ENCODE results near the gene XRN1.
"Not testable (repeated sequence)": the region's sequence is repeated elsewhere in the genome, so short reads cannot be mapped to it uniquely, and the experiment has no call there.

XRN1 gene

DNA sequence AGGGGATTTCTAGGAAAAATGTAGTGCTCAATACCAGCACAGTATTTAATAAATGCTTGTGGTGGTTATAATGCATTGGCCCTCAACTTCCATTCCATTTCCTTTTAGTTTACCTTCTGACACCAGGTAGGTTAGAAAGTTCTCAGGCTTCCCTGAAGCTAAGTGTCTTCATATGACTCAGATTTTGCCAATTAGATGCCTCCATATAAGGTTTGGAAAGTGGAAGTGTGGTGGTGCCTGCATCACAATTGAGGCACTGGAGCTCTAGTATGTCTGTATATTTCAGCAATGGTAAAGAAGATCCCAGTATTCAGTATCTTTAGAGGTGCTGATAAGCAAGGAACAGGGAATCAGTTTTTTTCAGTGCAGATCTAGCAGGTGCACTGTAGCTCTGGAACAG lies 18.3 kb downstream of the XRN1 start:
- TF ChIP-seq, protein P1, sequence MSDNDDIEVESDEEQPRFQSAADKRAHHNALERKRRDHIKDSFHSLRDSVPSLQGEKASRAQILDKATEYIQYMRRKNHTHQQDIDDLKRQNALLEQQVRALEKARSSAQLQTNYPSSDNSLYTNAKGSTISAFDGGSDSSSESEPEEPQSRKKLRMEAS (IDR thresholded peaks at IDR 0.05; ENCODE audit: low read depth, low read length), result no peak
- no peak for TF ChIP-seq POLR2A (IDR thresholded peaks at IDR 0.05; ENCODE audit: extremely low read depth, insufficient read length)
- no peak for TF ChIP-seq MYC (IDR thresholded peaks at IDR 0.05; ENCODE audit: low read depth, low read length)
- TF ChIP-seq, protein P2, sequence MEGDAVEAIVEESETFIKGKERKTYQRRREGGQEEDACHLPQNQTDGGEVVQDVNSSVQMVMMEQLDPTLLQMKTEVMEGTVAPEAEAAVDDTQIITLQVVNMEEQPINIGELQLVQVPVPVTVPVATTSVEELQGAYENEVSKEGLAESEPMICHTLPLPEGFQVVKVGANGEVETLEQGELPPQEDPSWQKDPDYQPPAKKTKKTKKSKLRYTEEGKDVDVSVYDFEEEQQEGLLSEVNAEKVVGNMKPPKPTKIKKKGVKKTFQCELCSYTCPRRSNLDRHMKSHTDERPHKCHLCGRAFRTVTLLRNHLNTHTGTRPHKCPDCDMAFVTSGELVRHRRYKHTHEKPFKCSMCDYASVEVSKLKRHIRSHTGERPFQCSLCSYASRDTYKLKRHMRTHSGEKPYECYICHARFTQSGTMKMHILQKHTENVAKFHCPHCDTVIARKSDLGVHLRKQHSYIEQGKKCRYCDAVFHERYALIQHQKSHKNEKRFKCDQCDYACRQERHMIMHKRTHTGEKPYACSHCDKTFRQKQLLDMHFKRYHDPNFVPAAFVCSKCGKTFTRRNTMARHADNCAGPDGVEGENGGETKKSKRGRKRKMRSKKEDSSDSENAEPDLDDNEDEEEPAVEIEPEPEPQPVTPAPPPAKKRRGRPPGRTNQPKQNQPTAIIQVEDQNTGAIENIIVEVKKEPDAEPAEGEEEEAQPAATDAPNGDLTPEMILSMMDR (IDR thresholded peaks at IDR 0.05; ENCODE audit: low read depth, low read length), result no peak
- no peak for DNase-seq (ENCODE audit: low read depth)
- H3K4me3 ChIP-seq (ENCODE audit: low read depth, low read length), result no peak overlapping the region

DNA sequence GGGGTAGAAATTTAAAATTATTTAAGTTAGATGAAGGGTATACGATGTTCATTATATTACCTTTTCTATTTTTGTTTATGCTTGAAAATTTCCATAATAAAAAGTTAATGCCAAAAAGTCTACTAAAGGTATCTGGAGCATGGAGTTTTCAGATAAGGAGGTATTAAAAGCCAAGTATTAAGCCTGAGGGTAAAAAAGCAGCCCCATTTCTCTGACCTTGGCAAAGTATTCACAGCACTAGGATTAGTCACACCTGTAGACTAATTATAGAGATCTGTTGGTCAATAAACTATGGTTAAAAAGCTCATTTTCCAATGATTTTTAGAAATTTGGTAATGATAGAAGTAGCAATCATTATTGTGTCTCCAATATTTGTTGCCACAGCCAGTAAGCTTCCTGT lies 23.1 kb downstream of the XRN1 start:
- H3K4me3 ChIP-seq (ENCODE audit: low read depth, low read length), result no peak overlapping the region
- TF ChIP-seq, protein P2 (IDR thresholded peaks at IDR 0.05; ENCODE audit: low read depth, low read length), result no peak
- TF ChIP-seq, protein P1 (IDR thresholded peaks at IDR 0.05; ENCODE audit: low read depth, low read length), result no peak
- TF ChIP-seq MYC (IDR thresholded peaks at IDR 0.05; ENCODE audit: low read depth, low read length), result no peak
- no peak for TF ChIP-seq POLR2A (IDR thresholded peaks at IDR 0.05; ENCODE audit: extremely low read depth, insufficient read length)
- no peak for DNase-seq (ENCODE audit: low read depth)

DNA sequence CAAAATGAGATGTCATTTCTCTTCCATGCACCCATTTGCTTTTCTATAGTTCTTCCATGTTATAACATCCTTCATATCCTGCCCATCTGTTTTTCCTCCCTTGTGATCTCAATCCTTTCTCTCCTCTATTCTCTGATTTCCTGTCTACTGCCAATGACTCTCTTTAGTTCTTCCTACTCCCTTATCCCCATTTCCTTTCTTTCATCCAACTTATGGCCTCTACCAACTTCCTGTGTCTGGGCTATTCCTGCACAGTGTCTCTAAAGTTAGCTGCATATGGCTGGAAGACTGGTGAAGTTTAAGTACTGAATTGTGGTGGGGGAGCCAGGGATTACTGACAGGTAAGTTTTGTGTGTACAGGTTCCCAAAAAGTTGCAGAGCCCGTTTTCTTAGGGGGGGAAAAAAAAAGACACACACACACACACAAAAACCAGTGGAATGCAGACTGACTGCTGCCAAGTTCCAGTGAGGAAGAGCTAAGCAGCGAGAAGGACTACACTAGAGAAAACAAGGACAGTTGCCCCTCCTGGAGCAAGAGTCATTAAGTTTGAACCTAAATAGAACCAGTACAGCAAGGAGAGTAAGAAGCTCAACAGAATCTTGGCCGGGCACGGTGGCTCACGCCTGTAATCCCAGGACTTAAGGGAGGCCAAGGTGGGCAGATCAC lies 28.8 kb downstream of the XRN1 start:
- TF ChIP-seq, protein P1 (IDR thresholded peaks at IDR 0.05; ENCODE audit: low read depth, low read length), result no peak
- TF ChIP-seq MYC (IDR thresholded peaks at IDR 0.05; ENCODE audit: low read depth, low read length) (no peak), POLR2A (IDR thresholded peaks at IDR 0.05; ENCODE audit: extremely low read depth, insufficient read length) (no peak)
- TF ChIP-seq, protein P2 (IDR thresholded peaks at IDR 0.05; ENCODE audit: low read depth, low read length), result no peak

DNA sequence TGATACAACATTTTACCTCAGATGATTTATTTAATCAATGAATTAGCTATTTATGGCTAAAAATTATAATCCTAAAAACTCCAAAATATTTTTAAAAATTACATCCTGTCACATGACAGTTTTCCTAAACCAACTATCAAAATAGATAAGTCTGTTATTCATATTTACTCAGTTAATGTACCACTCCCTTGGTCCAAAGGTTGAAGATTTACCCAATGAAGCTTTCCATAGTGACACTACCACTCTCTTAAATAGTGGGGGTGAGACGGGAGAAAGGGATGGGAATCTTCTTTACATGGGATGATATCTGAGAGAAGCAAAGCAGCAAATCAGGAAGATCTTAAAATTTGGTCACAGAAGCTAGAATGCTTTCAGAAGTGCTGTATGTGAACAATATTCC lies 30.5 kb downstream of the XRN1 start:
- H3K4me3 ChIP-seq (ENCODE audit: low read depth, low read length), result no peak overlapping the region
- TF ChIP-seq, protein P1 (IDR thresholded peaks at IDR 0.05; ENCODE audit: low read depth, low read length), result no peak
- TF ChIP-seq, protein P2 (IDR thresholded peaks at IDR 0.05; ENCODE audit: low read depth, low read length), result no peak
- TF ChIP-seq MYC (IDR thresholded peaks at IDR 0.05; ENCODE audit: low read depth, low read length) (no peak), POLR2A (IDR thresholded peaks at IDR 0.05; ENCODE audit: extremely low read depth, insufficient read length) (no peak)
- no peak for DNase-seq (ENCODE audit: low read depth)

More for the DNA sequence above, 28.8 kb downstream of the XRN1 start:
- DNase-seq (ENCODE audit: low read depth), result no peak
- H3K4me3 ChIP-seq (ENCODE audit: low read depth, low read length), result no peak overlapping the region

DNA sequence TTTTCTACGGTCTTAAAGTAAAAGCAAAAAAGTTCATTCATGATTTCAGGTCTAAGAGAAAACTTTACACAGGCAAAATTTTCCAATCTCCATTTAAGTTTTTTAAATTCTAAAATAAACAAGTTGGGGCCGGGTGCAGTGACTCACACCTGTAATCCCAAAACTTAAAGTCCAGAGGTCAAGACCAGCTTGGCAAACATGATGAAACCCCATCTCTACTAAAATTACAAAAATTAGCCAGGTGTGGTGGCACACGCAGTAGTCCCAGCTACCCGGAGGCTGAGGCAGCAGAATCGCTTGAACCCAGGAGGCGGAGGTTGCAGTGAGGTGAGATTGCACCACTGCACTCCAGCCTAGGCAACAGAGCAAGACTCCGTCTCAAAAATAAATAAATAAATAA lies 47.3 kb downstream of the XRN1 start:
- not testable (repeated sequence) for H3K4me3 ChIP-seq (ENCODE audit: low read depth, low read length); DNase-seq (ENCODE audit: low read depth)

DNA sequence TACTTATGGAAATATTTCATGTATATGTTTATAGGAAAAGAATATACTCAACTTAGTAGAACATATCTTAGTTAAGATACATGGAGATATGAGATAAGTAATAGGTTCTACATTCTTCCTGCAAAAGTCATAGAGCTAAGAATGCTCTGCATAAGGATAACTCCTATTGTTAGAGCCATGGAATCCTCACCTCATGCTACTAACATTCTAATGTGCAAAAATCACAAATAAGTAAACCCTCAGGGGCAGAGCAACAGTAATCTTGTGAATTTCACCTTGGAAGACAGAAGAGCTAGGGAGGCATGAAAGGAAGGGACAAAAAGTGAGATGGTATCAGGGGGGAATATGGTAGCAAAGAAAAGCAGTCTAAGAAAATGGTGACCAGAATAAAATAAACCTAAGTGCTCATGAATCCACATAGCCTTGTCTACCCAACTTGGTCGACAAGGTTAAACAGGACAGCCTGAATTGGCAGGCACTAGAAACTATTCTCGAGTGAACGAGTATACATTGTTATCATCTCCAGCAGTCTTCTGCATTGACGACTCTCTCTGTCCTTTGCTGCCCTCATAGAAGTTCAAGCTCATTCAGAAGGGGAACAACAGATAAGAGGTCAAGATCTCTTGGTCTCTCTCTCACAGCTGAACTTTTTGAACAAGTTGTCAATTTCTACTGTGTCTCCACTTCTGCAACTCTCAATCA lies 52.8 kb downstream of the XRN1 start:
- no peak overlapping the region for H3K4me3 ChIP-seq (ENCODE audit: low read depth, low read length)
- TF ChIP-seq MYC (IDR thresholded peaks at IDR 0.05; ENCODE audit: low read depth, low read length), result no peak
- no peak for TF ChIP-seq POLR2A (IDR thresholded peaks at IDR 0.05; ENCODE audit: extremely low read depth, insufficient read length)
- TF ChIP-seq, protein P2 (IDR thresholded peaks at IDR 0.05; ENCODE audit: low read depth, low read length), result no peak
- TF ChIP-seq, protein P1 (IDR thresholded peaks at IDR 0.05; ENCODE audit: low read depth, low read length), result no peak
- no peak for DNase-seq (ENCODE audit: low read depth)
